Measurements from ENCODE around the gene SPR.
A peak's percentile ranks its signal among the peaks of the same experiment; 100 is the strongest.

The SPR gene

DNA sequence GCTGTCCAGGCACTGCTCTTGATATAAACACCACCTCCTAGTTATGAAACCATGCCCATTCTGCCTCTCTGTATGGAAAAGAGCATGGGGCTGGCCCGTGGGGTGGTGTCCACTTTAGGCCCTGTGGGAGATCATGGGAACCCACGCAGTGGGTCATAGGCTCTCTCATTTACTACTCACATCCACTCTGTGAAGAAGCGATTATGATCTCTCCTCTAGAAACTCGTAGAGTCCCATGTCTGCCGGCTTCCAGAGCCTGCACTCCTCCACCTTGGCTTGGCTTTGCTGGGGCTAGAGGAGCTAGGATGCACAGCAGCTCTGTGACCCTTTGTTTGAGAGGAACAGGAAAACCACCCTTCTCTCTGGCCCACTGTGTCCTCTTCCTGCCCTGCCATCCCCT, 46.0 kb downstream of the SPR start:
- no peak for DNase-seq (ENCODE audit: low read depth in 1 of 2, low spot score in 1 of 2)
- Histone ChIP-seq H3K27ac (replicated peaks) (no peak overlapping the region), H3K4me3 (replicated peaks; ENCODE audit: insufficient read depth, low read length) (no peak overlapping the region), H3K27me3 (ENCODE audit: insufficient read depth, poor library complexity, severe bottlenecking) (peaks cover 21% of the 10 kb centered on the region)
- TF ChIP-seq GABPA (IDR thresholded peaks at IDR 0.05; ENCODE audit: low read depth) (no peak), POLR2AphosphoS5 (IDR thresholded peaks at IDR 0.05; ENCODE audit: low read depth) (no peak)
- TF ChIP-seq, protein P1, sequence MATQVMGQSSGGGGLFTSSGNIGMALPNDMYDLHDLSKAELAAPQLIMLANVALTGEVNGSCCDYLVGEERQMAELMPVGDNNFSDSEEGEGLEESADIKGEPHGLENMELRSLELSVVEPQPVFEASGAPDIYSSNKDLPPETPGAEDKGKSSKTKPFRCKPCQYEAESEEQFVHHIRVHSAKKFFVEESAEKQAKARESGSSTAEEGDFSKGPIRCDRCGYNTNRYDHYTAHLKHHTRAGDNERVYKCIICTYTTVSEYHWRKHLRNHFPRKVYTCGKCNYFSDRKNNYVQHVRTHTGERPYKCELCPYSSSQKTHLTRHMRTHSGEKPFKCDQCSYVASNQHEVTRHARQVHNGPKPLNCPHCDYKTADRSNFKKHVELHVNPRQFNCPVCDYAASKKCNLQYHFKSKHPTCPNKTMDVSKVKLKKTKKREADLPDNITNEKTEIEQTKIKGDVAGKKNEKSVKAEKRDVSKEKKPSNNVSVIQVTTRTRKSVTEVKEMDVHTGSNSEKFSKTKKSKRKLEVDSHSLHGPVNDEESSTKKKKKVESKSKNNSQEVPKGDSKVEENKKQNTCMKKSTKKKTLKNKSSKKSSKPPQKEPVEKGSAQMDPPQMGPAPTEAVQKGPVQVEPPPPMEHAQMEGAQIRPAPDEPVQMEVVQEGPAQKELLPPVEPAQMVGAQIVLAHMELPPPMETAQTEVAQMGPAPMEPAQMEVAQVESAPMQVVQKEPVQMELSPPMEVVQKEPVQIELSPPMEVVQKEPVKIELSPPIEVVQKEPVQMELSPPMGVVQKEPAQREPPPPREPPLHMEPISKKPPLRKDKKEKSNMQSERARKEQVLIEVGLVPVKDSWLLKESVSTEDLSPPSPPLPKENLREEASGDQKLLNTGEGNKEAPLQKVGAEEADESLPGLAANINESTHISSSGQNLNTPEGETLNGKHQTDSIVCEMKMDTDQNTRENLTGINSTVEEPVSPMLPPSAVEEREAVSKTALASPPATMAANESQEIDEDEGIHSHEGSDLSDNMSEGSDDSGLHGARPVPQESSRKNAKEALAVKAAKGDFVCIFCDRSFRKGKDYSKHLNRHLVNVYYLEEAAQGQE (IDR thresholded peaks at IDR 0.05; ENCODE audit: insufficient replicate concordance, low read depth), result no peak

GRCh38 chr2:72933646-72934151, 46.5 kb downstream of the SPR start:
- Histone ChIP-seq H3K27me3 (ENCODE audit: insufficient read depth, poor library complexity, severe bottlenecking) (peaks cover 18% of the 10 kb centered on the region), H3K4me3 (replicated peaks; ENCODE audit: insufficient read depth, low read length) (no peak overlapping the region), H3K27ac (replicated peaks) (no peak overlapping the region)
- DNase-seq (ENCODE audit: low read depth in 1 of 2, low spot score in 1 of 2), result no peak
- TF ChIP-seq POLR2AphosphoS5 (IDR thresholded peaks at IDR 0.05; ENCODE audit: low read depth) (no peak), CTCF (IDR thresholded peaks at IDR 0.05; ENCODE audit: insufficient read depth, low read length) (no peak), GABPA (IDR thresholded peaks at IDR 0.05; ENCODE audit: low read depth) (no peak), SPI1 (IDR thresholded peaks at IDR 0.05; ENCODE audit: borderline replicate concordance, low read depth) (no peak)
- TF ChIP-seq, protein P1 (IDR thresholded peaks at IDR 0.05; ENCODE audit: insufficient replicate concordance, low read depth), result no peak

- Histone ChIP-seq H3K27ac (replicated peaks) (no peak overlapping the region), H3K27me3 (ENCODE audit: insufficient read depth, poor library complexity, severe bottlenecking) (peaks cover 7% of the 10 kb centered on the region), H3K4me3 (replicated peaks; ENCODE audit: insufficient read depth, low read length) (no peak overlapping the region)
- DNase-seq (ENCODE audit: low read depth in 1 of 2, low spot score in 1 of 2), result peak in 1 of 2 experiments; percentile 27
- TF ChIP-seq CTCF (IDR thresholded peaks at IDR 0.05; ENCODE audit: insufficient read depth, low read length) (no peak), SPI1 (IDR thresholded peaks at IDR 0.05; ENCODE audit: borderline replicate concordance, low read depth) (no peak)
Observed at GRCh38 chr2:72934683-72935610, 47.7 kb downstream of the SPR start.

DNA sequence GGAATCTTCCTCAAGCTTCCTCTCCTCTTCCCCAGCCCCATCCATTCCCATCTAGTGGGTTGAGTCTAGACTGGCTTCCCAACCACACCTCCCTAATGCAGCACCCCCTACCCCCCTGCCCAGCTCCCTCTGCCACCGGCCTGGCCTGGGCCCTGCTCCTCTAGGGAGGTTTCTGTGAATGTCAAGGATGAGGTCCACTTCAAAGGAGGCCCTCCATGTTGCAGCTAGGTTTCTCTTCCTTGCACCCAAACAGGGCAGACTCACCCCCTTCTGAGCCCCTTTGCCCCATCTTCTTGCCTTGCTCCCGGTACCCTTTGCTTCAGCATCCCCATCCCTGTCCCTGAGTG, 48.4 kb downstream of the SPR start:
- Histone ChIP-seq H3K4me3 (replicated peaks; ENCODE audit: insufficient read depth, low read length) (no peak overlapping the region), H3K27me3 (ENCODE audit: insufficient read depth, poor library complexity, severe bottlenecking) (peaks cover 3% of the 10 kb centered on the region), H3K27ac (replicated peaks) (no peak overlapping the region)
- no peak for DNase-seq (ENCODE audit: low read depth in 1 of 2, low spot score in 1 of 2)
- no peak for TF ChIP-seq SPI1 (IDR thresholded peaks at IDR 0.05; ENCODE audit: borderline replicate concordance, low read depth)
- no peak for TF ChIP-seq POLR2AphosphoS5 (IDR thresholded peaks at IDR 0.05; ENCODE audit: low read depth)
- no peak for TF ChIP-seq CTCF (IDR thresholded peaks at IDR 0.05; ENCODE audit: insufficient read depth, low read length)
- no peak for TF ChIP-seq GABPA (IDR thresholded peaks at IDR 0.05; ENCODE audit: low read depth)
- TF ChIP-seq, protein P1 (IDR thresholded peaks at IDR 0.05; ENCODE audit: insufficient replicate concordance, low read depth), result no peak

Measured in HL-60 (cell line).